ENCODE data around the gene ABHD13. TPM values are rescaled to one million over a fixed set of nuclear protein-coding genes. Genes with fewer than 3 reads are reported as not detected.
"Not testable (repeated sequence)": the region's sequence is repeated elsewhere in the genome, so short reads cannot be mapped to it uniquely, and the experiment has no call there.

The ABHD13 gene
- total RNA-seq, 1 experiment from 2014 or later = 4.1 TPM

DNA sequence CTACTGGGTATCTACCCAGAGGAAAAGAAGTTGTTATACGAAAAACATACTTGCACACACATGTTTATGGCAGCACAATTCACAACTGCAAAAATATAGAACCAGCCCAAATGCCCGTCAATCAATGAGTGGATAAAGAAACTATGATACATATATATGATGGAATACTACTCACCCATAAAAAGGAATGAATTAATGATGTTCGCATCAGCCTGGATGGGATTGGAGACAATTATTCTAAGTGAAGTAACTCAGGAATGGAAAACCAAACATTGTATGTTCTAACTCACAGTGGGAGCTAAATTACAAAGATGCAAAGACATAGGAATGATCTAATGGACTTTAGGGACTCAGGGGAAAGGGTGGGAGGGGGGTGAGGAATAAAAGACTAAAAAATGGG is 49.7 kb downstream of the ABHD13 start:
- intact Hi-C loops (cut with micrococcal nuclease); H3K4me2 ChIP-seq (ENCODE audit: low read length); RAD21 ChIA-PET (ENCODE audit: low non-redundant PET in 1 of 2, low total read pairs in 2 of 2, uncharacterized antibody in 2 of 2, unreplicated experiment in 2 of 2); CTCF ChIA-PET; H2AFZ ChIP-seq (ENCODE audit: low read depth, low read length, poor library complexity, severe bottlenecking); H3K9me3 ChIP-seq (ENCODE audit: control insufficient read depth in 1 of 2, insufficient read depth in 1 of 2, low read depth in 1 of 2, low read length in 2 of 2); H3K36me3 ChIP-seq (ENCODE audit: control insufficient read depth in 1 of 2, insufficient read depth in 2 of 2, low read length in 2 of 2); H3K27ac ChIP-seq (ENCODE audit: low read depth, low read length); H4K20me1 ChIP-seq (ENCODE audit: insufficient read depth); H3K9ac ChIP-seq (ENCODE audit: low read length); H3K79me2 ChIP-seq (ENCODE audit: insufficient read depth, low read length); ATAC-seq; H3K27me3 ChIP-seq (ENCODE audit: insufficient read depth, low read length); H3K9me2 ChIP-seq (ENCODE audit: insufficient read depth); BruUV-seq (replicated peaks); H3K4me3 ChIP-seq (replicated peaks in 1 of 2; ENCODE audit: low read depth in 1 of 2, low read length in 2 of 2); H3K4me1 ChIP-seq (ENCODE audit: control insufficient read depth in 1 of 2, insufficient read depth in 2 of 2, low read length in 2 of 2); DNase-seq (ENCODE audit: low read depth, low spot score); POLR2A ChIA-PET: not testable (repeated sequence)

GRCh38 chr13:108268466-108269112 is 50.4 kb downstream of the ABHD13 start:
- Histone ChIP-seq H3K27me3 (ENCODE audit: insufficient read depth, low read length) (no peaks in the 10 kb centered on the region), H3K9ac (ENCODE audit: low read length) (no peak overlapping the region), H3K4me3 (replicated peaks in 1 of 2; ENCODE audit: low read depth in 1 of 2, low read length in 2 of 2) (no peak overlapping the region), H3K79me2 (ENCODE audit: insufficient read depth, low read length) (no peaks in the 10 kb centered on the region), H3K9me3 (ENCODE audit: control insufficient read depth in 1 of 2, insufficient read depth in 1 of 2, low read depth in 1 of 2, low read length in 2 of 2) (no peaks in the 10 kb centered on the region), H3K27ac (ENCODE audit: low read depth, low read length) (no peak overlapping the region), H2AFZ (ENCODE audit: low read depth, low read length, poor library complexity, severe bottlenecking) (no peak overlapping the region), H3K36me3 (ENCODE audit: control insufficient read depth in 1 of 2, insufficient read depth in 2 of 2, low read length in 2 of 2) (no peaks in the 10 kb centered on the region), H3K4me1 (ENCODE audit: control insufficient read depth in 1 of 2, insufficient read depth in 2 of 2, low read length in 2 of 2) (no peaks in the 10 kb centered on the region), H3K4me2 (ENCODE audit: low read length) (no peak overlapping the region), H4K20me1 (ENCODE audit: insufficient read depth) (no peaks in the 10 kb centered on the region), H3K9me2 (ENCODE audit: insufficient read depth) (no peaks in the 10 kb centered on the region)
- DNase-seq (ENCODE audit: low read depth, low spot score) (no peak), ATAC-seq (no peak)
- ChIA-PET RAD21 (ENCODE audit: low non-redundant PET in 1 of 2, low total read pairs in 2 of 2, uncharacterized antibody in 2 of 2, unreplicated experiment in 2 of 2) (no interaction called here), POLR2A (no interaction called here), CTCF (no interaction called here)
- intact Hi-C loops (cut with micrococcal nuclease) = no loop called here
- BruUV-seq (replicated peaks) = no TSS peak
- no peak for TF ChIP-seq SIN3A (IDR thresholded peaks at IDR 0.05; ENCODE audit: low read depth)
- TF ChIP-seq EGR1 (IDR thresholded peaks at IDR 0.05; ENCODE audit: low read depth) = no peak
- TF ChIP-seq EZH2phosphoT487 (IDR thresholded peaks at IDR 0.05; ENCODE audit: borderline replicate concordance) = no peak
- TF ChIP-seq ZFX (IDR thresholded peaks at IDR 0.05) = no peak
- TF ChIP-seq CTCF (IDR thresholded peaks at IDR 0.05 in 2 of 3, conservative IDR thresholded peaks at IDR 0.05 in 1 of 3; ENCODE audit: borderline replicate concordance in 1 of 3, insufficient read depth in 1 of 3, low read depth in 2 of 3, low read length in 2 of 3) = no peak
- TF ChIP-seq ZNF274 (IDR thresholded peaks at IDR 0.05; ENCODE audit: low read depth, low read length) = no peak
- TF ChIP-seq POLR2AphosphoS5 (IDR thresholded peaks at IDR 0.05; ENCODE audit: low read depth, low read length) = no peak
- no peak for TF ChIP-seq TCF7L2 (IDR thresholded peaks at IDR 0.05; ENCODE audit: borderline replicate concordance, extremely low read depth, insufficient read depth, insufficient read length)
- no peak for TF ChIP-seq REST (IDR thresholded peaks at IDR 0.05; ENCODE audit: low read depth)
- TF ChIP-seq CEBPB (IDR thresholded peaks at IDR 0.05; ENCODE audit: low read depth) = no peak
- no peak for TF ChIP-seq EZH2 (IDR thresholded peaks at IDR 0.05)
- no peak for TF ChIP-seq FOSL1 (IDR thresholded peaks at IDR 0.05; ENCODE audit: low read depth)
- TF ChIP-seq, protein P1, sequence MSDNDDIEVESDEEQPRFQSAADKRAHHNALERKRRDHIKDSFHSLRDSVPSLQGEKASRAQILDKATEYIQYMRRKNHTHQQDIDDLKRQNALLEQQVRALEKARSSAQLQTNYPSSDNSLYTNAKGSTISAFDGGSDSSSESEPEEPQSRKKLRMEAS (IDR thresholded peaks at IDR 0.05) = no peak
- TF ChIP-seq ELF1 (IDR thresholded peaks at IDR 0.05; ENCODE audit: borderline replicate concordance, low read depth) = no peak
- no peak for TF ChIP-seq SP1 (IDR thresholded peaks at IDR 0.05; ENCODE audit: low read depth)
- TF ChIP-seq JUND (IDR thresholded peaks at IDR 0.05) = no peak
- no peak for TF ChIP-seq ATF3 (IDR thresholded peaks at IDR 0.05)

All from HCT116 (cell line).